ENCODE measurements around the gene ACADM. TPM values are rescaled to one million over a fixed set of nuclear protein-coding genes. Genes with fewer than 3 reads are reported as not detected.

ACADM gene
- total and polyA plus RNA-seq, 2 of the 13 experiments (the other 11 are each of a cell fraction or from before 2014, with no cell fraction given), result 43.7 to 92.2 TPM

DNA sequence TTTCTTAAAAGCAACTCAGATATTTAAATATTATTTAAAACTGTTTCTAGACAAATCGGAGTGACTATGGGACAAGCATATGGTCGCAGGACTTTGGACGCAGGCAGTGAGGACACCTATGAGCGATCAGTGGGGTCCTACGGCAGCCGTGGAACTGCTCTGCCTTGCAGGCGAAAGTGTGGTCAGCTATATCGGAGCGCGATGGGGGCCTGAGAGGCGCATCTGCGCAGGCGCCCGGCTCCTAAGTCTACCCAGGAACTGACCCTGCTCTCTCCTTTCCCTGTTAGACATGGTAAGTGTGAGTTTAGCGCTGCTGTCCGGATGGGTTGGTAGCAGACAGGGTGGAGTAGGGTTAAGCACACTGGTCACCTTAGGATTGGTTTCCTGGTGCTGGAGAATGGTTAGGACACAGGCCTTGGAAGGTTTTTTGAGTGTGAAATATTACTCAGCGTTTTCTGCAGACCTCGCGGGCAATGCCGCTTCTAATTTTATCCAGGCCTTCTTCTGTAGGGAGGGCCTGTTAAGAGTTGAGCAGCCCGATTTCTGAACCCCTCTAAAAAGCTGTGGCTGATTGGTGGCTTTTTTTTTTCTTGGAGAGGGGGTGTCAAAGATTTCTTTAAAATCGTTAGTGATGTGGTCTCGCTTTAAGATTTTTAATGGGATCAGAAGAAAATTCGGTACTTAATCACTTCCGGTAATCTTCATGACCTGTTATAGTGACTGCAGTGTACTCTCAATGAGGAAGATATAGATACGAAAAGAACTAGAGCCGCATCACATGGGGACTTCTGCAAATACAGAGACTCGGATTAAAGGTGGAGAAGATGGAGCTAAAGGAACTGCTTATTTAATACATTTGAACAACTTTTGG is 61.7 kb downstream of the ACADM start, which contains the start of gene RABGGTB (continued):
- TF ChIP-seq, protein P1, sequence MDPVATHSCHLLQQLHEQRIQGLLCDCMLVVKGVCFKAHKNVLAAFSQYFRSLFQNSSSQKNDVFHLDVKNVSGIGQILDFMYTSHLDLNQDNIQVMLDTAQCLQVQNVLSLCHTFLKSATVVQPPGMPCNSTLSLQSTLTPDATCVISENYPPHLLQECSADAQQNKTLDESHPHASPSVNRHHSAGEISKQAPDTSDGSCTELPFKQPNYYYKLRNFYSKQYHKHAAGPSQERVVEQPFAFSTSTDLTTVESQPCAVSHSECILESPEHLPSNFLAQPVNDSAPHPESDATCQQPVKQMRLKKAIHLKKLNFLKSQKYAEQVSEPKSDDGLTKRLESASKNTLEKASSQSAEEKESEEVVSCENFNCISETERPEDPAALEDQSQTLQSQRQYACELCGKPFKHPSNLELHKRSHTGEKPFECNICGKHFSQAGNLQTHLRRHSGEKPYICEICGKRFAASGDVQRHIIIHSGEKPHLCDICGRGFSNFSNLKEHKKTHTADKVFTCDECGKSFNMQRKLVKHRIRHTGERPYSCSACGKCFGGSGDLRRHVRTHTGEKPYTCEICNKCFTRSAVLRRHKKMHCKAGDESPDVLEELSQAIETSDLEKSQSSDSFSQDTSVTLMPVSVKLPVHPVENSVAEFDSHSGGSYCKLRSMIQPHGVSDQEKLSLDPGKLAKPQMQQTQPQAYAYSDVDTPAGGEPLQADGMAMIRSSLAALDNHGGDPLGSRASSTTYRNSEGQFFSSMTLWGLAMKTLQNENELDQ (CRISPR knock-in tag; IDR thresholded peaks at IDR 0.05; ENCODE audit: borderline replicate concordance), result no peak
- peak; percentile 55; the same call in 1 of the 2 replicates for TF ChIP-seq MIXL1 (CRISPR knock-in tag; IDR thresholded peaks at IDR 0.05)
- 0 out of 2 replicates have a peak, but pooled peaks have one; percentile 27 for TF ChIP-seq ZNF451 (CRISPR knock-in tag; IDR thresholded peaks at IDR 0.05)
- TF ChIP-seq, protein P2, sequence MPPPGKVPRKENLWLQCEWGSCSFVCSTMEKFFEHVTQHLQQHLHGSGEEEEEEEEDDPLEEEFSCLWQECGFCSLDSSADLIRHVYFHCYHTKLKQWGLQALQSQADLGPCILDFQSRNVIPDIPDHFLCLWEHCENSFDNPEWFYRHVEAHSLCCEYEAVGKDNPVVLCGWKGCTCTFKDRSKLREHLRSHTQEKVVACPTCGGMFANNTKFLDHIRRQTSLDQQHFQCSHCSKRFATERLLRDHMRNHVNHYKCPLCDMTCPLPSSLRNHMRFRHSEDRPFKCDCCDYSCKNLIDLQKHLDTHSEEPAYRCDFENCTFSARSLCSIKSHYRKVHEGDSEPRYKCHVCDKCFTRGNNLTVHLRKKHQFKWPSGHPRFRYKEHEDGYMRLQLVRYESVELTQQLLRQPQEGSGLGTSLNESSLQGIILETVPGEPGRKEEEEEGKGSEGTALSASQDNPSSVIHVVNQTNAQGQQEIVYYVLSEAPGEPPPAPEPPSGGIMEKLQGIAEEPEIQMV (CRISPR knock-in tag; IDR thresholded peaks at IDR 0.05; ENCODE audit: low read depth), result peak; percentile 71
- TF ChIP-seq ZNF816 (CRISPR knock-in tag; IDR thresholded peaks at IDR 0.05; ENCODE audit: borderline replicate concordance), result no peak
- TF ChIP-seq PRDM15 (CRISPR knock-in tag; IDR thresholded peaks at IDR 0.05), result no peak
- TF ChIP-seq GLMP (CRISPR knock-in tag; IDR thresholded peaks at IDR 0.05; ENCODE audit: borderline replicate concordance), result no peak
- TF ChIP-seq SP2 (CRISPR knock-in tag; IDR thresholded peaks at IDR 0.05), result no peak
- no peak for TF ChIP-seq RCOR2 (CRISPR knock-in tag; IDR thresholded peaks at IDR 0.05)
- TF ChIP-seq HHEX (CRISPR knock-in tag; IDR thresholded peaks at IDR 0.05), result no peak; the same call in 1 of the 2 replicates
- TF ChIP-seq ZBTB14 (CRISPR knock-in tag; IDR thresholded peaks at IDR 0.05), result no peak
- TF ChIP-seq, protein P3, sequence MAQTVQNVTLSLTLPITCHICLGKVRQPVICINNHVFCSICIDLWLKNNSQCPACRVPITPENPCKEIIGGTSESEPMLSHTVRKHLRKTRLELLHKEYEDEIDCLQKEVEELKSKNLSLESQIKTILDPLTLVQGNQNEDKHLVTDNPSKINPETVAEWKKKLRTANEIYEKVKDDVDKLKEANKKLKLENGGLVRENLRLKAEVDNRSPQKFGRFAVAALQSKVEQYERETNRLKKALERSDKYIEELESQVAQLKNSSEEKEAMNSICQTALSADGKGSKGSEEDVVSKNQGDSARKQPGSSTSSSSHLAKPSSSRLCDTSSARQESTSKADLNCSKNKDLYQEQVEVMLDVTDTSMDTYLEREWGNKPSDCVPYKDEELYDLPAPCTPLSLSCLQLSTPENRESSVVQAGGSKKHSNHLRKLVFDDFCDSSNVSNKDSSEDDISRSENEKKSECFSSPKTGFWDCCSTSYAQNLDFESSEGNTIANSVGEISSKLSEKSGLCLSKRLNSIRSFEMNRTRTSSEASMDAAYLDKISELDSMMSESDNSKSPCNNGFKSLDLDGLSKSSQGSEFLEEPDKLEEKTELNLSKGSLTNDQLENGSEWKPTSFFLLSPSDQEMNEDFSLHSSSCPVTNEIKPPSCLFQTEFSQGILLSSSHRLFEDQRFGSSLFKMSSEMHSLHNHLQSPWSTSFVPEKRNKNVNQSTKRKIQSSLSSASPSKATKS (CRISPR knock-in tag; IDR thresholded peaks at IDR 0.05), result no peak
- TF ChIP-seq SRSF9 (IDR thresholded peaks at IDR 0.05; ENCODE audit: borderline replicate concordance, insufficient read depth, low read depth, low read length, poor library complexity, severe bottlenecking), result no peak
- no peak for TF ChIP-seq ZNF530 (CRISPR knock-in tag; IDR thresholded peaks at IDR 0.05; ENCODE audit: low read depth)
- TF ChIP-seq ZNF501 (CRISPR knock-in tag; IDR thresholded peaks at IDR 0.05), result peak; percentile 90
